Activated CD8-positive, alpha-beta memory T cell treated with anti-CD3 and anti-CD28 coated beads for 24 hours (primary cell): ENCODE data around the gene VSIG10.
A peak's percentile ranks its signal among the peaks of the same experiment; 100 is the strongest.

ENCODE experiments used
- DNase-seq: peaks from one replicate; pipeline ENCODE4 v3.0.0-alpha.2; 2020

The VSIG10 gene

GRCh38 chr12:118059341-118060191 lies 44.2 kb downstream of the VSIG10 start:
- no peak for DNase-seq

- no peak for DNase-seq
These were observed 44.9 kb downstream of the VSIG10 start for GRCh38 chr12:118058881-118059280.

- no peak for DNase-seq
These were observed 45.6 kb downstream of the VSIG10 start for GRCh38 chr12:118058227-118058626.

- no peak for DNase-seq
These were observed 47.7 kb downstream of the VSIG10 start for GRCh38 chr12:118055865-118056773.

- peak; percentile 83 for DNase-seq
These were observed 48.7 kb downstream of the VSIG10 start for GRCh38 chr12:118055144-118055557.

GRCh38 chr12:118053071-118053985 lies 50.5 kb downstream of the VSIG10 start:
- DNase-seq = no peak

- no peak for DNase-seq
These were observed 51.3 kb downstream of the VSIG10 start for GRCh38 chr12:118052324-118053070.

- DNase-seq = no peak
These were observed 52.6 kb downstream of the VSIG10 start for GRCh38 chr12:118050972-118051910.

- no peak for DNase-seq
These were observed 57.4 kb downstream of the VSIG10 start for GRCh38 chr12:118046430-118046829.

- DNase-seq = no peak
These were observed 59.2 kb downstream of the VSIG10 start for GRCh38 chr12:118044577-118044976.

- no peak for DNase-seq
These were observed 59.7 kb downstream of the VSIG10 start for GRCh38 chr12:118044075-118044474.

- no peak for DNase-seq
These were observed 61.7 kb downstream of the VSIG10 start for GRCh38 chr12:118042091-118042490.

GRCh38 chr12:118038137-118038536 lies 65.7 kb downstream of the VSIG10 start:
- DNase-seq = no peak

- DNase-seq = no peak
These were observed 67.0 kb downstream of the VSIG10 start for GRCh38 chr12:118036672-118037411.

GRCh38 chr12:118035190-118036041 lies 68.4 kb downstream of the VSIG10 start:
- peak; percentile 74 for DNase-seq

- DNase-seq = no peak
These were observed 69.2 kb downstream of the VSIG10 start for GRCh38 chr12:118034429-118035189.

- no peak for DNase-seq
These were observed 69.9 kb downstream of the VSIG10 start for GRCh38 chr12:118033902-118034301.

- no peak for DNase-seq
These were observed 70.5 kb downstream of the VSIG10 start for GRCh38 chr12:118033323-118033722.
